Endothelial cell of umbilical vein (primary cell): ENCODE results near the gene ETF1. TPM values are rescaled to one million over a fixed set of nuclear protein-coding genes. Genes with fewer than 3 reads are reported as not detected.

ENCODE experiments used
- BruUV-seq: library from RNA; stranded (reverse); fragments of 400-500 nt; replicated peaks from 2 replicates; lab custom pipeline; 2021; lab: Mats Ljungman, UMichigan
- CTCF ChIA-PET: fragments of 300-600, 350-600 bp; sonication (Branson Sonifier 250); formaldehyde crosslinking; loops from one replicate; lab custom pipeline; 2021; ENCODE audit warnings: antibody characterized with exemption, inconsistent platforms; lab: Charles Lee
- POLR2A ChIA-PET: fragments of 300-600, 350-600 bp; sonication (Branson Sonifier 250); formaldehyde crosslinking; loops from one replicate; lab custom pipeline; 2021; ENCODE audit warnings: antibody characterized with exemption, inconsistent platforms; lab: Charles Lee
- DNase-seq: peaks from one replicate; pipeline ENCODE4 v3.0.0-alpha.2; 2011; ENCODE audit warnings: low read depth, low spot score
- FAIRE-seq: peaks from 2 replicates; lab custom pipeline; 2011; peaks lifted over from hg19 to GRCh38; lab: Jason Lieb, UNC
- H2AFZ ChIP-seq: 2 replicates; pipeline ENCODE4 v1.6.0; 2012; ENCODE audit warnings: low read depth, low read length, control low read depth, inconsistent platforms
- H3K27ac ChIP-seq: 2 replicates; pipeline ENCODE4 v1.5.1; 2011; ENCODE audit warnings: low read depth, mild to moderate bottlenecking, control low read depth, low read length, moderate library complexity; ENCODE audit not compliant: insufficient read depth
- H3K27me3 ChIP-seq, 2 experiments: 2 replicates each; pipeline versions ENCODE4 v1.6.0 to v1.6.1; 2011; ENCODE audit warnings: low read length in 2 of 2, mixed read lengths in 1 of 2; ENCODE audit not compliant: control insufficient read depth in 2 of 2, insufficient read depth in 2 of 2
- H3K36me3 ChIP-seq, 2 experiments: 2 replicates in 1 of 2; 3 replicates in 1 of 2; pipeline ENCODE4 v1.5.1; 2011; ENCODE audit warnings: low read length in 2 of 2, mild to moderate bottlenecking in 1 of 2, moderate library complexity in 1 of 2; ENCODE audit not compliant: control insufficient read depth in 2 of 2, insufficient read depth in 2 of 2; ENCODE audit errors: extremely low read depth in 1 of 2
- H3K4me1 ChIP-seq: 3 replicates; pipeline ENCODE4 v1.5.1; 2011; ENCODE audit warnings: mild to moderate bottlenecking, low read length; ENCODE audit not compliant: control insufficient read depth, insufficient read depth; ENCODE audit errors: extremely low read depth
- H3K4me2 ChIP-seq: 2 replicates; pipeline ENCODE4 v1.6.1; 2011; ENCODE audit warnings: low read length, control low read depth, mixed read lengths; ENCODE audit not compliant: insufficient read depth
- H3K4me3 ChIP-seq, 3 experiments: fragments of 200-600 bp in 1 of 3; sonication (generic), shearing (Covaris generic) in 1 of 3; replicated peaks in 1 of 3; 2 replicates each; pipeline ENCODE4 v1.5.1; 2011 to 2016; ENCODE audit warnings: control low read depth in 3 of 3, low read length in 3 of 3, mild to moderate bottlenecking in 2 of 3, inconsistent platforms in 1 of 3, low read depth in 1 of 3, moderate library complexity in 1 of 3; ENCODE audit not compliant: insufficient read depth in 1 of 3
- H3K79me2 ChIP-seq: 2 replicates; pipeline ENCODE4 v1.6.0; 2012; ENCODE audit warnings: low read length, inconsistent platforms; ENCODE audit not compliant: control insufficient read depth, insufficient read depth
- H3K9ac ChIP-seq: replicated peaks from 2 replicates; pipeline ENCODE3; 2011; ENCODE audit warnings: low read length, control low read depth; ENCODE audit not compliant: insufficient read depth; ENCODE audit errors: extremely low read depth
- H3K9me1 ChIP-seq: replicated peaks from 3 replicates; pipeline ENCODE4 v1.6.0; 2011; ENCODE audit warnings: mild to moderate bottlenecking, low read length; ENCODE audit not compliant: control insufficient read depth, insufficient read depth; ENCODE audit errors: extremely low read depth
- H3K9me3 ChIP-seq: replicated peaks from 2 replicates; pipeline ENCODE4 v1.5.1; 2012; ENCODE audit warnings: low read length, inconsistent platforms; ENCODE audit not compliant: control insufficient read depth, insufficient read depth
- H4K20me1 ChIP-seq: replicated peaks from 2 replicates; pipeline ENCODE3; 2011; ENCODE audit warnings: mild to moderate bottlenecking, low read length; ENCODE audit not compliant: control insufficient read depth, insufficient read depth; ENCODE audit errors: extremely low read depth
- CTCF ChIP-seq, 2 donors: IDR thresholded peaks; 1 replicate in 1 of 2; 2 replicates in 1 of 2; pipeline ENCODE4 v1.5.1; 2011; ENCODE audit warnings: low read length in 2 of 2, mild to moderate bottlenecking in 2 of 2, moderate library complexity in 2 of 2, control low read depth in 1 of 2, inconsistent platforms in 1 of 2, low read depth in 1 of 2; ENCODE audit not compliant: insufficient read depth in 1 of 2; ENCODE audit errors: extremely low read depth in 1 of 2
- EZH2 ChIP-seq: IDR thresholded peaks from 2 replicates; pipeline ENCODE4 v1.6.1; 2012; ENCODE audit warnings: borderline replicate concordance, low read depth, mild to moderate bottlenecking, moderate library complexity, low read length, inconsistent platforms; ENCODE audit not compliant: severe bottlenecking
- FOS ChIP-seq: IDR thresholded peaks from 2 replicates; pipeline ENCODE4 v1.6.1; 2011; ENCODE audit warnings: mild to moderate bottlenecking, low read length, moderate library complexity, borderline replicate concordance; ENCODE audit not compliant: insufficient read depth
- GATA2 ChIP-seq: IDR thresholded peaks from 2 replicates; pipeline ENCODE4 v1.7.0; 2011; ENCODE audit warnings: low read depth, mild to moderate bottlenecking, moderate library complexity, mixed read lengths, low read length; ENCODE audit not compliant: insufficient read length, insufficient read depth
- JUN ChIP-seq: IDR thresholded peaks from 2 replicates; pipeline ENCODE4 v1.6.1; 2011; ENCODE audit warnings: borderline replicate concordance, low read depth; ENCODE audit not compliant: insufficient read length, insufficient read depth
- MAX ChIP-seq: IDR thresholded peaks from 2 replicates; pipeline ENCODE4 v1.6.1; 2011; ENCODE audit not compliant: insufficient read depth, insufficient read length
- MYC ChIP-seq: IDR thresholded peaks from one replicate; pipeline ENCODE4 v1.6.1; 2011; ENCODE audit warnings: mild to moderate bottlenecking, low read depth, low read length
- POLR2A ChIP-seq: IDR thresholded peaks from 2 replicates; pipeline ENCODE4 v1.6.1; 2012; ENCODE audit warnings: low read depth, mild to moderate bottlenecking, control low read depth, low read length
- POLR2AphosphoS5 ChIP-seq: IDR thresholded peaks from 2 replicates; pipeline ENCODE4 v1.6.1; 2012; ENCODE audit warnings: low read depth, mild to moderate bottlenecking, control low read depth, low read length, moderate library complexity; ENCODE audit not compliant: insufficient read depth
- dilution Hi-C: fragments of 300-500 bp; cut with MboI; formaldehyde crosslinking; loops from one replicate; pipeline ENCODE4 v1.15.0; 2019; ENCODE audit warnings: low sequenced_read_pairs; ENCODE audit not compliant: extremely low pct_ligation_motif_present
- intact Hi-C: fragments of 100-400 bp; cut with micrococcal nuclease; formaldehyde crosslinking; loops from one replicate; pipeline ENCODE4 v1.10.0; 2022
- polyA plus RNA-seq, 4 experiments: library from polyadenylated mRNA; depleted of rRNA in 3 of 4; stranded (reverse) in 3 of 4; unstranded in 1 of 4; fragments of >200 nt; gene quantifications; 2 replicates each; pipeline versions ENCODE4 v1.2.1 to v1.2.3, GENCODE V29; 2011 to 2012; ENCODE audit warnings: missing spikeins in 1 of 4
- total RNA-seq: library from RNA; stranded (reverse); gene quantifications from 2 replicates; pipeline ENCODE4 v1.2.3, GENCODE V29; 2021

ETF1 gene
- total and polyA plus RNA-seq, 2 donors (not counting 3 experiments of a cell fraction or from before 2014, with no cell fraction given) = 32.9 to 114 TPM

GRCh38 chr5:138458384-138458783 lies 84.7 kb downstream of the ETF1 start:
- Histone ChIP-seq H2AFZ (no peak overlapping the region), H3K9ac (no peak overlapping the region), H3K27me3 (no peaks in the 10 kb centered on the region), H3K9me1 (no peaks in the 10 kb centered on the region), H3K4me3 (no peak overlapping the region), H3K9me3 (no peaks in the 10 kb centered on the region), H3K79me2 (no peaks in the 10 kb centered on the region), H4K20me1 (no peaks in the 10 kb centered on the region), H3K4me2 (no peak overlapping the region), H3K36me3 (no peaks in the 10 kb centered on the region), H3K4me1 (peaks cover 8% of the 10 kb centered on the region), H3K27ac (no peak overlapping the region)
- intact Hi-C loops (no loop called here), dilution Hi-C loops (no loop called here)
- TF ChIP-seq CTCF (IDR thresholded peaks at IDR 0.05; ENCODE audit: extremely low read depth in 1 of 2, insufficient read depth in 1 of 2, low read depth in 1 of 2, low read length in 2 of 2) = no peak
- TF ChIP-seq POLR2AphosphoS5 = no peak
- no peak for TF ChIP-seq POLR2A
- no peak for TF ChIP-seq GATA2
- TF ChIP-seq FOS = no peak
- TF ChIP-seq EZH2 = no peak
- no peak for TF ChIP-seq MAX
- TF ChIP-seq MYC = no peak
- TF ChIP-seq JUN = no peak
- FAIRE-seq (no peak), DNase-seq (peak; percentile 0)
- POLR2A ChIA-PET = interaction anchor here (0.7 kb wide), 1 partner anchor 532 kb away, joined by 4 read pairs; no protein-coding TSS in a partner anchor
- BruUV-seq = no TSS peak
- CTCF ChIA-PET = interaction anchor here (1.0 to 6.1 kb wide), 3 partner anchors 8 to 45 kb away, joined by 3 to 59 read pairs (median 4); no protein-coding TSS in a partner anchor
